NCI-H1694 treated with DMSO at 0.1 percent for 48 hours (cell line): ENCODE data around the gene METTL1.
A peak's percentile ranks its signal among the peaks of the same experiment; 100 is the strongest.

Experiments used
- DNase-seq: peaks from one replicate; lab custom pipeline; 2025; lab: John Stamatoyannopoulos, UW

METTL1 gene

DNA sequence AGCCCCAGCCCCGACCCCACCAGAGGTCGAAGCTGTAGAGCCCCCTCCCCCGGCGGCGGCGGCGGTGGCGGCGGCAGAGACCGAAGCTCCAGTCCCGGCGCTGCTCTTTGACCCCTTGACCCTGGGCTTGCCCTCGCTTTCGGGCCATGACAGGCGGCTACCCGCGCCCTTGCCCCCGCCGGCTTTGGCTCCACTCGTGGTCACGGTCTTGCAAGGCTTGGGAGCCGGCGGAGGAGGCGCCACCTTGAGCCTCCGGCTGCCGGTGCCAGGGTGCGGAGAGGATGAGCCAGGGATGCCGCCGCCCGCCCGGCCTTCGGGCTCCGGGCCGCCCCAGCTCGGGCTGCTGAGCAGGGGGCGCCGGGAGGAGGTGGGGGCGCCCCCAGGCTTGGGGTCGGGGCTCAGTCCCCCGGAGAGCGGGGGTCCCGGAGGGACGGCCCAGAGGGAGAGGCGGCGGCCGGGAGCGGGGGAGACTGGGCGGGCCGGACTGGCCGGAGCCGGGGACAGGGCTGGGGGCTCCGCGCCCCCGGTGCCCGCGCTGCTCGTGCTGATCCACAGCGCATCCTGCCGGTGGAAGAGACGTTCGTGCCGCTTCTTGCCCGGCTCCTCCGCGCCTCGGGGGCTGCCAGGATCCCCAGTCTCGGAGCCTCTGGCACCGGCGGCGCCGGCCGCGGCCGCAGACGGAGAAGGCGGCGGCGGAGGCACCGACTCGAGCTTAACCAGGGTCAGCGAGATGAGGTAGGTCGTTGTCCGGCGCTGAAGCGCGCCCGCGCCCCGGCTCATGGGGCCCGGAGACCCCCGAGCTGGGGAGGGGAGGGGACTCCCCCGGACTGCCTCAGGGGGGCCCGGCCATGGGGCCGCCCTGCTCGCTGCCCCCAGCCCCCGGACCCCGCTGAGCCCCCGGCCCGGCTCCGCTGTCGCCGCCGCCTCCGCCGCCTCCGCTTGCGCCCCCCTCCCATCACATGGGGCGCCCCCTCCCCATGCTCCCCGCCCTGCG, 34.1 kb downstream of the METTL1 start:
- no peak for DNase-seq

DNA sequence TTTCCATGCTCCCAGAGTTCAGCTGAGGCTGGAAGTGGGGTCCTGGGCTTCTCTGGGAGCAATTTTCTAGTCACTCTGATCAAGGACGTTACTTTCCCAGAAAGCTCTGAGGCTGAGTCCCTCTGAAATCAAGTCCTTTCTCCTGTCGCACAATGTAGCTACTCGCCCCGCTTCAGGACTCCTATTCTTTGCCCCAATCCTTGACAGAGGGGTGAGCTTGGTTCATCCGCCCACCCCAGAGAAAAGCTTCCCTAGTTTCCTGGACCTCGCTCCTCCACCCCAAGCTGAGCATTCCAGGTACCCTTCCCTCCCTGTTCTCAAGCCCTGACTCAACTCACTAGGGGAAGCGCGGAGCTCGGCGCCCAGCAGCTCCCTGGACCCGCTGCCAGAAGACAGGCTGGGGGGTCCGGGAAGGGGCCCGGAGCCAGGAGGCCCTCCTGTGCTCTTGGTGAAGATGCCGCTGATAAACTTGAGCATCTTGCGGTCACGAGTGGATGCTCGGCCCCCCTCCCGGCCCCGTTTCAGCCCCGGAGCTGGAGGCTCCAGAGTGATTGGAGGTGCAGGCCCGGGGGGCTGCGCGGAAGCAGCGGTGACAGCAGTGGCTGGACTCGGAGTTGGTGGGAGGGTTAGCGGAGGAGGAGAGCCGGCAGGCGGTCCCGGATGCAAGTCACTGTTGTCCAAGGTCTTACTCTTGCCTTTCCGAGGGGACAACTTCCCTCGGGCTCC, 35.0 kb downstream of the METTL1 start:
- no peak for DNase-seq

DNA sequence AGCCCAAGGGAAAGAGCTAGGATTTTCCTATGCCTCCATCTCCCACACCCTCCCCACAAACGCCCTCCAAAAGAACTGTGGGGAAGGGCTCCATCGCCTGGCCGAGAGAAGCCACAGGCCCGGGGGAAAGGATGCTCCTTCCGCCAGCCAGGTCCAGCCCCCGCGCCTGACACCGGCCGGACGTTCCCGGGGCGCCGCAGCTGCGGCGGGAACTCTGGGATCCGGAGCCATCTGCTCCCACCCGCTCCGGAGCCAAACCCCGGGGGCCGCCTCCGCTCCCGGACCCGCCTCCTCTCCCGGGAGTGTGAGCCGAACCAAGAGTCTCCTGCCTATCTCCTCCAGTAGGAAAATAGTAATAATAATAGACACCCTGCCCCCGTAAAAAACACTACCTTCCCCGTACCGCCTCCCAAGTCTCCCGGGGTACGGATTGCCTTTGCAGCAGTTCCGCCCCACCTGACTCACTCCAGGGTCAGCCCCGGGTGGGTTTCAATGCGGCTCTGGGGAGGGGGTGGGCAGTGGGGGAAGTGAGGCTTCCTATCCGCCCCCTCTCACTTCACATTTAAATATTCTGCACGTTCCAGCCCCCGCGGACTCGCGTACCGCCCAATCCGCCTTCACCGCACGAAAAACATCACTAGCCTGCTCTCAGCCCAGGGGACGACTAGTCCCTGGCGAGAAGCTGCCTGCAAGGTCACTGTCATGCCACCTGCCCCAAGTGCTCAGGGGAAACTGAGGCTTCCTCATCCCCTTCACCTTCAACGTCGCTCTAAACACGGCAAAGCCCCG, 35.8 kb downstream of the METTL1 start:
- DNase-seq: no peak

DNA sequence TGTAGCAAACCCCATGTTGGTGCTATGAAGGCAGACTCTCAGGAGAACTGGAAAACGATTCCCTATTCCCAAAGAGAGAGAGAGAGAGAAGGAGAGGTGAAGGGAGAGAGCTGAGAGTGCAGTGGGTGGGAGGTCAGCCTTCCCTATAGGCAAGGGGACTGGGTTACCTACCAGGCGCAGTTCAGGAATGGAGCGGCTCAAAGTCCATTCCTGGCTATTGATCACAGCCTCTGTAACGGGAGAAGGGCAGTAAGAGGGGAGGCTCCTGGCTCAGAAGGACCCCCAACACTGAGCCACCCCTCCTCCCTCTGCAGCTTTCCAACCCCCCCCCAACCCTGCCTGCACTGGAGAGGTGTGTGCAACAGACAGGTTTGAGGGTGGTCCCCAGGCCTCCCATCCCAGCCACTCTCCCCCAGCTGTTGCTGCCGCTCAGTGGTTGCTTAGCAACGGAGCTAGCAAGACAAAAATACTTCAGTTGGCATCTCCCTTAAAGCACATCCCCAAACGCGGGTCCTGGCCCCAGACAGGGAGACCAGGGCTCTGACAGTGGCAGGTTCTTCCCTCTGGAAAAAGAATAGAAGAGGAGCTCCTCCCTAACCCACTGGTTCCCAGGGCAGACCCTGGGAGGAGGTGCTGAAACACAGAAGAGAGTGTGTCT, 36.6 kb downstream of the METTL1 start:
- no peak for DNase-seq

DNA sequence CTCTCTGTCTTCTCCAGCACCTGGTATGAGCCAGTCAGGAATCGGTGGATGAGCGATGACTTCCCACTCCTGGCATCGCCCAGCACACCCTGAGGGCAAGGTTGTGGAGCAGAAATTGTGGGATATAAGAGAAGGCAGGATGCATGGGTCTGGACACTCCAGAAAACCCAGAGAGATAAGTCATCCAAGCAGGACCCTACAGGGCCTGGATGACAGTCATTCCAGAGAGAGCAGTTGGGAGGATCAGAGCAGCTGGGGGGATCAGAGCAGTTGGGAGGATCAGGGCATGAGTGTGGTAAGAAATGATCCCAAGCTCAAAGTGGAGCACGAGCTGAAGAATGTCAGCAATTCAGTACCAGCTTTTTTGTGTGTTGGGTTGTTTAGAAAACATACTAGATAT, 37.3 kb downstream of the METTL1 start:
- DNase-seq: no peak

DNA sequence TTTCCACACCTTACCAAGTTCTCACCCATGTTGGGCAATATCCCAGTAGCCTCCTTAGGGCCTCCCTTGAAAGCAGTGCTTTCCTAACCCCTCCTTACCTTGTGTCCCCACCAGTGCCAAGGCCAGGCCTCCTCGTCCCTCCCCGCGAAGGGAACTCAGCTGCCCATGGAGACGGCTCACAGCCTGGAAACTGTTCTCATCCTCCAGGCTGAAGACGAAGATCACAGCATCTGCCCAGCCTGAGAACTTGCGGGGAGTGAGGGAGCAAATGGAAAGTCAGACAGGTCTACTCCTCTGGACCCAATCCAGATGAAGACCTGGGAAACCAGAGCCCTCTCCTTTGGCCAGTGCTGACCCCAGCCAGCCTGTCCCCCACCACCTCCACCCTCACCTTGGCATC, 38.0 kb downstream of the METTL1 start:
- no peak for DNase-seq

DNA sequence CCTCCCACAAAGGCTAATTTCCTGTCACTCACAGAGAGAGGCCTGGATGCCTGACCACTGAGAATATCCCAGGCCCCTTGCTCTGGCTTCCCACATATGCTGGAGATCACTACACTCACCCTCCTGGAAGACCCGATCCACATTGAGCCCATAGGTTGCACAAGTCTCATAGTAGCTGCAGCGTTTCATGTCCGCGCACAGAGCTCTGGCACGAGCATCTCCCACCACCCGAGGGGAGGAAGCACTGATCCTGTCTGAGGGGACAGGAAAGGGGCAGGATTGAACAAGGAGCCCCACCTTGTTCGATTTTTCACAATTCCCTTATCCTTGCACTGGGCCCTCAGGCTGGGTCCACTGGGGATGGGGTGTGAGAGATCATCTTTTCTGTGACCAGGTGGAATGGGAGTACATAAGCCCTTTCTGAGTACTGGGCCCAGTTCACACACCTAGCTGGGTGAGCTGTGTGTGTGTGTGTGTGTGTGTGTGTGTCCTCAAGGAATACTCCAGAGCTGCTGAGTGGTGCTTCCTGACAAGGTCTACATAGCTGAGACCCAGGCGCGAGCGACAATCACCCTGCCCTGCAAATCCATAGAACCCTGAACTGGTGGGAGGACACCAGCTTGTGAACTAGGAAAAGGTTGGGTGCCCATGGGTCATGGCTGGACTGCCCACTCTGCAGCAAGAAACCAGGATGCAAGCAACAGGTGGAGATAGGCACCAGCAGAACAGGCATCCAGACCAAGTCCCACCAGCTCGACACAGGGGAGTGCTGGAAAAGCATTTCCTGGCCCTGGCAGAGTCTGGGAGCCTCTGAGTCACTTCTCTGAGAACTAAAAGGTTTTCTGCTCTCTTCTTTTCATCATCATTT, 38.9 kb downstream of the METTL1 start:
- DNase-seq: no peak

DNA sequence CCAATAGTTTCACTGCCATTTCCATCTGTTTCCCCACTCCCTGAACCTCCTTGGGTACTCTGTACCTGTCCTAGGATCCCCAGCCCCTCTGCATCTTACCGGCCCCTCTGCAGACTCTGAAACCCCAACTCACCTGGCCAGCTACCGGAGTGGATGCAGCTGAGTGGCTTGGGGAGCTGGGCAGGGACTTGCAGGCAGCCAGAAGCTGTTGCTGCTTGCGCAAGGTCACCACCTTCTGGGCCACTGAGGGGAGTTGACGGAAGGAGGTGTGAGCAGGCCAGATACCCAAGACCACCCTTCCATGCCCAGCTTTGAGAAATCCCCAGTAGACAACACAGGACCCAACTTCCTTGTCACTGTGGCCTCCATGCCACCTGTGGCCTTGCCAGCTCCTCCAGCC, 39.6 kb downstream of the METTL1 start:
- no peak for DNase-seq

DNA sequence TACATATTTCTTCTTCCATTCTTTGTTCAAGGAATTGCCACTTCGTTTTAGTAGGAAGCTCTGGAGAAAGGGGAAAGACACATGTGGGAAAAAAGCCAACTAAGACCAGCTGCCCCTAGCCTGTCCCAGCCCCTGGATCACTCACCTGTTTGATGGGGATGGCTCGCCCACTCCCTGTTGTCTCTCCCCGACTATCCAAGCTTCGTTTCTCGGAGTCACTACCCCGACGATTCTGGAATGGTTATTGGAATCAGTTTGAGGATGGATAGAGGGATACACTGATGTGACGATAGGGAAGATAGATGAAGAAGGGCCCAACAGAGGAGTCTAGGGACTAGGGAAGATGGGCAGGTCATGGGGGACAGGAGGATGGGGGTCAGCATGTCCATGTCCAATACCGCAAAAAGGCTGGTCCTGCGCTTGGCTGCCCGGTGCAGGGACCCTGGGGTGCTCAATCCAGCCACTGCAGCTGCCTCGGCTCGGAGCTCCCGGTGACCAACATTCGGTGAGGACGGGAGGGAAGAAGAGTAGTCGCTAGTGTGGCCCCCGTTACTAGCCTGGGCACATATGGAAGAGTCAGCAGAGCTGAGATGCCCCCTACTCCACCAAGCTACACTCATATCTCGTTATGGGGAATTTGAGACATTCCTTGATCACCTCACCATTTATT, 40.4 kb downstream of the METTL1 start:
- no peak for DNase-seq

DNA sequence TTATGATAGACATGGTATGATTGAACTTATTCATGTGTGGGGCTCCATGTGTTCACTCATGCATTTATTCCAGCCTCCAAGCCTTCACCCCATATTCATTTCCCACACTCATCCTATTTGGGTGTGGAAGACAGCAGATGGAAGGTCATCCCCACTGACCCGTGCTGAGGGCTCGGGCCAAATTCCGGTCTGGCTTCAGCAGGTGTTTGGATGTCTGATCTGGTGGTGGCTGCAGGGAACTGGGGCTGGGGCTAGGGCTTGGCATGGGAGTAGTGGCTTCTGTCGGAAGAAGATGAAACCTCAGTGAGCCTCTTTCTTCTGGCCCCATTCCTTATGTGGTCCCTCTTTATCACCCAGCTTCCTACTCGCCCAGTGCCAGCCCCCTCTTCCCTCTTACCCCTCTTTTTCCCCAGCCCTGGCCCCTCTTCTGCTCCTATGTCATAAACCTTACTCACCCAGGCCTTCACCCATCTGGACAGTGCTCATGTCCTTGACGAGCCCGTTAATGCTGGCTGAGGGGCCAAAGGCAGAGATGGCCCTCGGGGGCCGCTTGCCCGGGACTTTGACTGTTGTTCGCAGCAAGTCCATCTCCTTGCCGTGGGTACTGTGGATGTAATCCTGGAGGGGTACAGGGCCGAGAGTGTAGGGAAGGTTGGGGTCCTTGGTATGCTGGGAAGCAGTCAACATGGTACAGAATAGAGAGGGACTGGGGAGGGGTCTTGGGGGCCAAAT, 41.4 kb downstream of the METTL1 start:
- DNase-seq: no peak

DNA sequence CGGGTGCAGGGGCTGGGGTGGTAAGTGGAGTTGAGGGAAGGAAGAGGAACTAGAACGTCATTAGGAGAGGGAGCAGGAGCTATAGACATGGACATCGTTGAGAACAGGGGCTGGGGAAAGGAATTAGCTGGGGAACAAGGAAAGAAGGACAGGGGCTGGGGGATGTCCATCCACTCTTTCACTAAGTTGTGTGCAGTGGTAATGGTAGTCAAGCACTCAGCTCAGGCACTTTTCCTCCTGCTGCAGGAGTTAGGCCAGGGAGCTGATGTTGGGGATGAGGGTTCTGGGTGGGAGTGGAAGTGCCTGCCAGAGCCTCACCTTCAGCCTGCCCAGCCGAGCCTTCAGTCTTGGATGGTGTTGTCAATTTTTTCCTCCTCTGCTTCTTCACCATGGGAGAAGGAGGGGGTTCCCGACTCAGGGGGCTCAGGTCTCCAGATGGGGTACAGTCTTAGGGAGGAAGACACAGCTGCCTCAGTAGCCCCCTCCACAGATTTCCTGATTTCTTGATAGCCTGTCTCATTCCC, 42.5 kb downstream of the METTL1 start:
- DNase-seq: no peak

DNA sequence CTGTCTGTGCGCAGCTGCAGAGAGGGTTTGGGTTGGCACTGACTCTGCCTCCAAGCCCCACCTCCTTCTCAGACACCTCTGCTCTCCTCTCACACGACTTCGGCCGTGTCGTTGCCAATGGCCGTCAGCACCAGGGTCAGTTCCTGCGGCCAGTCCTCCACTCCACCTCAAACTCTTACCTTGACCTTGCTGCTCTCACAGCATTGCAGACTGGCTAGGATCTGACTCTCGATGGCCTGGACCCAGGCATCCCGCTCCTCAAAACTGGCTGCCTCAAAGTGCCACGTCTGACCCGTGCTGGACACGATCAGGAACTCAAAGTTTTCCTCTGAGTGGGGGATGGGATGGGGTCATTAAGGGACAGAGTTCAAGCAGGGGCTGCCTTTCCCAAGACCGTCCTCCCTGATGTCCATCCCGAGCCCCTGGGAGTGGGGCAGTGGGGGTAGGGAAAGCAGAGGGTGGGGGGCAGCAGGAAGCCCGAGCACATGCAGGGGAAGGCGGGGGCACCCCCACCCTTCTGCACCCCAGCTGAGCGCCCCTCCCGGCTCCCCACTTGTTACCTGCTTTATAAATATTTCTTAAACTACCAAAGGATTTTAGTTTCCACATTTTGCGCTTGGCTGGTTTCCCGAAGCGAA, 44.0 kb downstream of the METTL1 start:
- DNase-seq: no peak

DNA sequence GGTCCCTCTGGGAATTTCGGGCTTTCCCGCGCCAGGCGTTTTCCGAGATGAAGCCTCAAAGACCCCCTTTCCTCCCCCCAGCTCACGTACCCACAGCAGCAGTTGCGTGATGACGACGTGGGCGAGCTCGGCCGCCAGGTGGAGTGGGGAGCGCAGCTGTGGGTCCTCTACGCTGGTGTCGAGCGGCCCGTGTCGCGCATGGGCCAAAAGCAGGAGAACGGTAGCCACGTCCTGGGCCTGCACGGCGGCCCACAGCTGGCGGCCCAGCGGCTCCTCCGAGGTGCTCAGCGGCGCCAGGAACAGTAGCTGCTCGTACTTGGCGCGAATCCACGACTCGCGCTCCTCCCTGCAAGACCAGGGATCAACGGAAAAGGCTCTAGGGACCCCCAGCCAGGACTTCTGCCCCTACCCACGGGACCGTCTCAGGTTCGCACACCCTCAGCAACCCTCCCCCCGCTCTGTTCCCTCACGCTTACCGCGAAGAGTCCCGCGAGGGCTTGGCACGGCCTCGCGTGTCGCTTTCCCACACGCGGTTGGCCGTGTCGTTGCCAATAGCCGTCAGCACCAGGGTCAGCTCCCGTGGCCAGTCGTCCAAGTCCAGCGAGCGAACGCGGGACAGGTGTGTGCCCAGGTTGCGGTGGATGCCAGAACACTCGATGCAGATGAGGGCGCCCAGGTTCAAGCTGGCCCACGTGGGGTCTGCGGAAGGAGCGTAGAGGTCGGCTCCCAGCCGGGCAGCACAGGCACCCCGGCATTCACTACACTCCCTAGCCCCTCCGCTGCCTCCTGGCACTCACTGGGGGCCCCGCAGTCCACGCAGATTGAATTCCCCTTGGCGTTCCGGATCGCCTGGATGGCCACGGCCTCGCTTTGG, 44.8 kb downstream of the METTL1 start:
- peak; percentile 55 for DNase-seq

DNA sequence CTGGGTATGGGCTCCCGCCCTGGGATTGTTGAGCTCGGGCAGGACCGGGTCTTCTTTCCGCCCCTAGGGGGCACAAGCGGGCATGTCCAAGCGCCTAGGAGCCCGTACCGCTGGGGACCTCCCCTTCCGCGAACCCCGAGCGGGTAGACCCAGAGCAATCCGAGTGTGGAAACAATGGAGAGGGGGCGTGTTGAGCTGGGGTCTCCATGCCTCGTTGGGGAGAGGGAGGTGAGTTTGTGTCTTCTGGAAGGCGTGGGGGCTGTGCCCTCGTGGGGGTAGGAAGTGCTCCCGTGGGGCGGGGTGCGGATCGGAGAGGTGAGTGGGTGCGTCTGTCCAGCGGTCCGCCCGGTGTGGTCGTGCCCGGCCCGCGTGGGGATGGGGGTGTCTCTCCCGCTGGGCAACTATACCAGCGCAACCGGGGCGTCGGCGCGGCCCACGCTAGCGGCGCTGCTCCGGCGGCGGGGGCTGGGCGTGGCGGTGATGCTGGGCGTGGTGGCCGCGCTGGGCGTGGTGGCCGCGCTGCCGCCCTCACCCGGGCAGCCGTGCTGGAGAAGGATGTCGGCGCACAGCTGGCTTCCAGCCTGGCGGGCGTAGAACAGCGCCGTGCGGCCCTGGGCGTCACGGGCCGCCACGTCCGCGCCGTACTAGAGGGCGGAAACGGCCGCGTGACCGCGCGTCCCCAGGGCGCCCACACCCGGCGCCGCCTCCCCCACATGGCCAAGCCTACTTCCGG, 45.6 kb downstream of the METTL1 start:
- DNase-seq: peak; percentile 78

DNA sequence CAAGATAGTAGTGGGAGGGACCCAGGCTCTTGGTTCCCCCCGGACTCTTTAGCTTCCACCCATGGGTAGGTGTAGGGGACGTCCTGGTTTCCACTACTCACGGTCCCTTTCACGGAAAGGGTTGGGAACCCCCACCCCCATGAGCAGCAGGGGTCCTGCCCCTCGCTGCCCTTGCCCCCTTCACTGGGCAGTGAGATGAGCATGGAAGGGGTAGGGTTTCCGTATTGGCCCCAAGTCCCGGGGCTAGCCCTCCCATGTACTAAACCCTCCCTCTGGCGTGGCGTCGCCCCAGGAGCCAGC, 46.1 kb downstream of the METTL1 start:
- DNase-seq: no peak

DNA sequence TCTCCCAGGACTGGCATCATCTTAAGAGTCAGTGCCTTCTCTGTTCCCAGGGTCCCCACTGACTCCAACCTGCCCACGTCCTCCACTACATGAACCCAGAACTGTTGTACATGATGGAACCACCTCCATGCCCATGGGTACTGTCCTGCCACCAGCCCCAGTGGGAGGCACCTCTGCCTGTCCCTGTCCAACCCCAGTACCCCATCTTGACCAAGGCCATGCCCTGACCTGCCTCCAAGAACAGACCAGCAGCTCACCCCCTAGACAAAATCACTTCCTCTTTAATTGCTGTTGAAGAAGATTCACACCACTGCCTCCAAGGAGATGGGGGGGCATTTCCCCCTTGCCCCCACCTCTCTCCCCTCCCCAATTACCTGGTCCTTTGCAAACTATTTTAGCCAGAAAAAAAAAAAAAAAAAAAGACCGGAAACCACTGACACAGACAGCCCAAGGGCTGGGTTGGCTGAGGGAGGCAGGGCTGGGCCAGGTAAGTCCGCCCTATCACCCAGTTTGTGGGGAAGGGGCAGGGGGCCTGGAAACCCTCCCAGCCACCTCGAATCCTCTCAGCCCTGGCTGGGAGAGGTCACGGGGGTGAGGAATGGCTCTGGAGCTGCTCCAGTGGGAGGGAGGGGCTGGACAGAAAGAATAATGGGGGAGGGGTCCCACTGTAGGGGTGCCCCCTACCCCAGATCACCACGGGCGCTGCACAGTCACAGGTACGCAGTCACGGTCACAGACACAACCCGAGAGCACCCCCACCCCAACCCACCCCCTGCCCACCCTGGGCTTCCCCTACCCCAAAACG, 46.8 kb downstream of the METTL1 start:
- no peak for DNase-seq
